ENCODE measurements around the gene ACRBP. TPM values are rescaled to one million over a fixed set of nuclear protein-coding genes. Genes with fewer than 3 reads are reported as not detected.
A peak's percentile ranks its signal among the peaks of the same experiment; 100 is the strongest.

ACRBP gene
- total RNA-seq, 1 donor from 2014 or later: 10.6 TPM

DNA sequence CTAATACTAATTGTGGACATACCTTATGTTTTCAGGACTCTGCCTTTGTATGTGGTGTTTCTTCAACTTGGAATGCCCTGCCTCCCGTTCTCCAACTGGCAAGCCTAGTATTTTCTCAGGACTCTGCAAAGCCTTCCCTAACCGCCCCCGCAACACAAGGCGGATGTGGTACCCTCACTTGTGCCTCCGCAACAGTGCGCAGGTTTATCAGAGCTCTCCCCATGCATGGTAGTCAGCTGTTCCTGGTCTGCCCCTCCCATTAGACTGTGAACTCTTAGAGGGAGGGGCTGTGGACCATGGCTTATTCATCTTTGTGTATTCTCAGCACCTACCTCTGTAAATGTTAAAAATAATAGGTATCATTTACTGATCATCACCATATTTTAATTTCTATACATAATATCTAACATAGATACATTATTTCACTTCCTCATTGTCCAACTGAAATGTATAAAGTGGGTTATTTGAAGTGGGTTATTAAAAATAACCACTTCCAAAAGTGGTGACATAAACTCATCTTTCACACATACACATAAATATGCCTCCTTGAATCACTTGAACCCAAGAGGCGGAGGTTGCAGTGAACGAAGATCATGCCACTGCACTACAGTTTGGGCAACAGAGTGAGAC is 20.5 kb downstream of the ACRBP start:
- intact Hi-C loops (cut with DNase I): no loop called here
- Histone ChIP-seq H3K4me1 (no peaks in the 10 kb centered on the region), H3K9me3 (no peaks in the 10 kb centered on the region), H3K36me3 (no peaks in the 10 kb centered on the region), H3K27me3 (no peaks in the 10 kb centered on the region), H3K27ac (no peak overlapping the region), H3K4me3 (no peak overlapping the region)
- TF ChIP-seq, protein P1, sequence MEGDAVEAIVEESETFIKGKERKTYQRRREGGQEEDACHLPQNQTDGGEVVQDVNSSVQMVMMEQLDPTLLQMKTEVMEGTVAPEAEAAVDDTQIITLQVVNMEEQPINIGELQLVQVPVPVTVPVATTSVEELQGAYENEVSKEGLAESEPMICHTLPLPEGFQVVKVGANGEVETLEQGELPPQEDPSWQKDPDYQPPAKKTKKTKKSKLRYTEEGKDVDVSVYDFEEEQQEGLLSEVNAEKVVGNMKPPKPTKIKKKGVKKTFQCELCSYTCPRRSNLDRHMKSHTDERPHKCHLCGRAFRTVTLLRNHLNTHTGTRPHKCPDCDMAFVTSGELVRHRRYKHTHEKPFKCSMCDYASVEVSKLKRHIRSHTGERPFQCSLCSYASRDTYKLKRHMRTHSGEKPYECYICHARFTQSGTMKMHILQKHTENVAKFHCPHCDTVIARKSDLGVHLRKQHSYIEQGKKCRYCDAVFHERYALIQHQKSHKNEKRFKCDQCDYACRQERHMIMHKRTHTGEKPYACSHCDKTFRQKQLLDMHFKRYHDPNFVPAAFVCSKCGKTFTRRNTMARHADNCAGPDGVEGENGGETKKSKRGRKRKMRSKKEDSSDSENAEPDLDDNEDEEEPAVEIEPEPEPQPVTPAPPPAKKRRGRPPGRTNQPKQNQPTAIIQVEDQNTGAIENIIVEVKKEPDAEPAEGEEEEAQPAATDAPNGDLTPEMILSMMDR (IDR thresholded peaks at IDR 0.05): no peak
- DNase-seq (ENCODE audit: low spot score in 2 of 2): no peak

DNA sequence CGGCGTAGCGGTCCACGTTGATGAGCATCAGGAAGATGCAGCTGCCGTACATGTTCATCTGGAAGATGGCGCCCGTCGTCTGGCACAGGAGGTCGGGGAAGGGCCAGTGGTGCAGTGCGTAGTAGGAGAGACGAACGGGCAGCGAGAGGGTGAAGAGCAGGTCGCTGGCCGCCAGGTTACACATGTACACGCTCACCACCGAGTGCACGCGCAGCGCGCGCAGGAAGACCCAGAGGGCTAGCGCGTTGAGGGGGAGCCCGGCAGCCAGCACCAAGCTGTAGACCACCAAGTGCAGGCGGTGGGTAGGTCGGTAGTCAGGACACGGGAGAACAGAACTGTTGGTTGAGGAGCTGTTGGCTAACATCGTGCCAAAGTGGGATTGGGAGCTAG is 26.4 kb downstream of the ACRBP start:
- TF ChIP-seq, protein P1 (IDR thresholded peaks at IDR 0.05): no peak
- no peaks in the 10 kb centered on the region for H3K9me3 ChIP-seq
- peak in 1 of 2 donors; percentile 65 for DNase-seq (ENCODE audit: low spot score in 2 of 2)
- peaks cover 5% of the 10 kb centered on the region for H3K27me3 ChIP-seq
- H3K36me3 ChIP-seq: no peaks in the 10 kb centered on the region
- no peak overlapping the region for H3K27ac ChIP-seq
- no peaks in the 10 kb centered on the region for H3K4me1 ChIP-seq
- H3K4me3 ChIP-seq: peak overlapping the region; percentile 22 to 46
- intact Hi-C loops (cut with DNase I): no loop called here

DNA sequence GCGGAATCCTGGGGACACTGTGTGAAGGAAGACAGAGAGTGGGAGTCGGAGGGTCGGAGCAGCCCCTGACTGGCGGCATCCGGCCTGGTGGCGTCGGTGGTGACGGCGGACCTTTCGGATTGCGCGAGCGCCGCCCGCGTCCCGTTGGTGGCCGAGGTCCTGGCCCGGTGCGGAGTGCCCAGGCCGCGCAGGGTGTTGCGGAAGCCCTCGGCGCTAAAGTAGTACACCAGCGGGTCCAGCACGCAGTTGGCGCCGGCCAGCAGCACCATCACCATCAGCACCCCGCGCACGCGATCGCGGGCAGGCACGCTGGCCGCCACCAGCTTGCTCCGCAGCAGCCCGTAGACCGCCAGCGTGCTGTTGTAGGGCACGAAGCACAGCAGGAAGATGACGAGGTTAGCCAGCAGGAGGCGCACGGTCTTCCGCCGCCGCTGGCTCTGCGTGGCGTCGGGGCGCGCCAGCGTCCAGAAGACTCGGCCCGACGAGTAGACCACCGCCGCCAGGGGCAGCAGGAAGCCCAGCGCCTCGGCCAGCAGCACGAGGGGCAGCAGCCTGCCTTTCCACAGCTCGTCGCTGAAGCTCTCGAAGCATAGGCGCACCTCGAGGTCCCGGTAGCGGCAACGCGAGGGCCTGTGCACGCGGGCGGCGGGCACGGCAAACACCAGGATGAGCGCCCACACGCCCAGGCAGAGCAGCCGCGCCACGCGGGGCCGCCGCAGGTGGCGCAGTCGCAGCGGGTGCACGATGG is 26.9 kb downstream of the ACRBP start:
- TF ChIP-seq, protein P1 (IDR thresholded peaks at IDR 0.05): peak; percentile 52 to 55 (median 52)
- H3K9me3 ChIP-seq: no peaks in the 10 kb centered on the region
- no peak for DNase-seq (ENCODE audit: low spot score in 2 of 2)
- H3K4me3 ChIP-seq: peak overlapping the region; percentile 22 to 46
- H3K4me1 ChIP-seq: no peaks in the 10 kb centered on the region
- no peak overlapping the region for H3K27ac ChIP-seq
- H3K27me3 ChIP-seq: peaks cover 5% of the 10 kb centered on the region
- intact Hi-C loops (cut with DNase I): no loop called here
- H3K36me3 ChIP-seq: no peaks in the 10 kb centered on the region

DNA sequence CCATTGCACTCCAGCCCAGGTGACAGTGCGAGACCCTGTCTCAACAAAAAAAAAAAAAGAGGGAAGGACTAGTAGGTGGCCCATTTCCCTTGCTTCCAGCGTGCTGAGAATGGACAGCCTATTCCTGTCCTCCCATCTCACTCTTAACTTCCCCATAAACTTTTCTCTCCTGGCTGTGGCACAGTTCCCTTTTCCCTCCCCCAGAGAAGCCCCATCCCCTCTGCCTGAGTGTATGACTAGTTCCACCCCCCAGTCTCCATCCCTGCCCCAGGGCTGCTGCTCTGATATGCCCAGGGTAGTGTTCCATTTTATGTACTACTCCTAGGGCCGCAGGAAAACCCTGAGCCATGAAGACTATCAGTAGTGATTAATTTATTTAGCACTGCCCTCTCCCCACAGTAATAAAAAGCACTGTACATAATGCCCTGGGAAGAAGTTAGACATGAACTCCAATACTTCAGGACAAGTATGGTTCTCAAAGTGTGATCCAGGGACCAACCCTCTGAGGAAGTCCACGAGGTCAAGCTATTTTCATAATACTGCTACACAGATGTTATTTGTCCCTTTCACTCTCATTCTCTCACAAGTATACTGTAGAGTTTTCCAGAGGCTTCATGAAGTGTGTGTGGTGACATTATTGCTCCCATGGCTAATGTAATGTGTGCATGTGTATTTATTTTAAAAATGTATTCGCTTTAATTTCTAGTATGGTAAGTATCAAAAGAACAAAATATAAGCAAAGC is 28.6 kb downstream of the ACRBP start:
- TF ChIP-seq, protein P1 (IDR thresholded peaks at IDR 0.05): no peak
- Histone ChIP-seq H3K27me3 (peaks cover 5% of the 10 kb centered on the region), H3K9me3 (no peaks in the 10 kb centered on the region), H3K4me3 (no peak overlapping the region), H3K4me1 (peaks cover 5 to 8% of the 10 kb centered on the region in 2 donors), H3K36me3 (no peaks in the 10 kb centered on the region), H3K27ac (no peak overlapping the region)
- no peak for DNase-seq (ENCODE audit: low spot score in 2 of 2)
- intact Hi-C loops (cut with DNase I): no loop called here

DNA sequence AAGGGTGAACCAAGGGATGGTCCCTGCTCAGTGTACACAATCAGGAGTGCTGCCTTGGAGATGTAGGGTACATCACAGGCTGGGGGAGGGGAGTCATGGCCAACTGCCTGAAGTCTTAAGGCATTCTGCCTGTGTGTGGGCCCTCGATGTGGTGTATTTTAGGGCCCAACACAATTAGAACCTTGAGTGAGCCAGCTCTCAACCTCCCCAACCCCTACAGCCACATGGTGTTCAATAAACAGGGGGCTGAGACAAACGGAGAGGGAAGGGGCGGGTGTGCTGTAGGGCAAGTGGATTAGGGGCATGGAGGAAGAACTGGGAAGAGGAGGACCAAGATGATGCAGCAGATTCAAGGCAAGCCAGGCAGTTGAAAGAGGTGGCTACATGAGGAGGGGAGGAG is 31.4 kb downstream of the ACRBP start:
- Histone ChIP-seq H3K27ac (peak overlapping the region; percentile 28 to 37), H3K4me3 (no peak overlapping the region), H3K9me3 (no peaks in the 10 kb centered on the region), H3K27me3 (no peaks in the 10 kb centered on the region), H3K36me3 (no peaks in the 10 kb centered on the region), H3K4me1 (peaks cover 17 to 22% of the 10 kb centered on the region in 2 donors)
- no peak for DNase-seq (ENCODE audit: low spot score in 2 of 2)
- intact Hi-C loops (cut with DNase I): loop anchor here (2.0 kb wide), 2 partner anchors 29 to 163 kb away; no protein-coding TSS in a partner anchor
- TF ChIP-seq, protein P1 (IDR thresholded peaks at IDR 0.05): no peak
